Measurements from ENCODE around the gene EVC. TPM values are rescaled to one million over a fixed set of nuclear protein-coding genes. Genes with fewer than 3 reads are reported as not detected.
A peak's percentile ranks its signal among the peaks of the same experiment; 100 is the strongest.
"Not testable (repeated sequence)": the region's sequence is repeated elsewhere in the genome, so short reads cannot be mapped to it uniquely, and the experiment has no call there.

Gene EVC
- total RNA-seq, 1 donor from 2014 or later, result 5.8 TPM

- peak; percentile 30 for ATAC-seq
These were observed 2.4 kb upstream of the EVC start, which contains the start of gene EVC2 for GRCh38 chr4:5708449-5709206. TSS of gene EVC2 (minus strand) at chr4:5708559. CDS start at chr4:5708513, 46 bp downstream.

GRCh38 chr4:5709207-5709575 lies 1.8 kb upstream of the EVC start:
- no peak for ATAC-seq

- ATAC-seq, result peak; percentile 27
These were observed 688 bp upstream of the EVC start for GRCh38 chr4:5710065-5710960.

- peak; percentile 7 for ATAC-seq
These were observed 631 bp downstream of the EVC start for GRCh38 chr4:5711479-5712184.

GRCh38 chr4:5712517-5712916 lies 1.5 kb downstream of the EVC start:
- no peak for ATAC-seq

GRCh38 chr4:5712931-5713330 lies 1.9 kb downstream of the EVC start:
- ATAC-seq, result no peak

- ATAC-seq, result no peak
These were observed 2.9 kb downstream of the EVC start for GRCh38 chr4:5713861-5714260.

GRCh38 chr4:5715357-5715756 lies 4.4 kb downstream of the EVC start:
- ATAC-seq, result no peak

- no peak for ATAC-seq
These were observed 5.4 kb downstream of the EVC start for GRCh38 chr4:5716391-5716790.

GRCh38 chr4:5717449-5718158 lies 6.6 kb downstream of the EVC start:
- ATAC-seq, result no peak

GRCh38 chr4:5718411-5718810 lies 7.4 kb downstream of the EVC start:
- no peak for ATAC-seq

GRCh38 chr4:5719350-5720055 lies 8.5 kb downstream of the EVC start:
- no peak for ATAC-seq

- ATAC-seq, result no peak
These were observed 9.3 kb downstream of the EVC start for GRCh38 chr4:5720157-5720850.

- no peak for ATAC-seq
These were observed 10.0 kb downstream of the EVC start for GRCh38 chr4:5720980-5721379.

GRCh38 chr4:5721923-5722322 lies 10.9 kb downstream of the EVC start:
- no peak for ATAC-seq

- ATAC-seq, result no peak
These were observed 11.3 kb downstream of the EVC start for GRCh38 chr4:5722328-5722727.

GRCh38 chr4:5724377-5724776 lies 13.4 kb downstream of the EVC start:
- no peak for ATAC-seq

GRCh38 chr4:5728412-5728811 lies 17.4 kb downstream of the EVC start:
- not testable (repeated sequence) for ATAC-seq

GRCh38 chr4:5730436-5730835 lies 19.4 kb downstream of the EVC start:
- ATAC-seq, result no peak

GRCh38 chr4:5730993-5731990 lies 20.3 kb downstream of the EVC start:
- no peak for ATAC-seq

All from esophagus mucosa (tissue), 1 donor.